BE2C (cell line): ENCODE measurements around the gene AMH.
A peak's percentile ranks its signal among the peaks of the same experiment; 100 is the strongest.

Source experiments
- DNase-seq: peaks from one replicate; pipeline ENCODE4 v3.0.0-alpha.2; 2020
- H3K27me3 ChIP-seq: fragments of 250-450 bp; sonication (Bioruptor Pico); 2 replicates; pipeline ENCODE4 v1.5.1; 2020; ENCODE audit warnings: mild to moderate bottlenecking
- H3K36me3 ChIP-seq: fragments of 250-450 bp; sonication (Bioruptor Pico); 2 replicates; pipeline ENCODE4 v1.5.1; 2020; ENCODE audit warnings: mild to moderate bottlenecking
- H3K4me1 ChIP-seq: fragments of 250-450 bp; sonication (Bioruptor Pico); 2 replicates; pipeline ENCODE4 v1.5.1; 2020
- H3K4me3 ChIP-seq: 2 replicates; pipeline ENCODE4 v1.5.1; 2011; ENCODE audit warnings: low read depth, low read length
- H3K9me3 ChIP-seq: fragments of 250-450 bp; sonication (Bioruptor Pico); 2 replicates; pipeline ENCODE4 v1.5.1; 2020
- CTCF ChIP-seq: IDR thresholded peaks from 2 replicates; pipeline ENCODE4 v1.5.1; 2012; ENCODE audit warnings: mild to moderate bottlenecking, low read depth, low read length

AMH gene

GRCh38 chr19:2283835-2284507 is 34.8 kb downstream of the AMH start:
- peaks cover 19% of the 10 kb centered on the region for H3K27me3 ChIP-seq
- no peaks in the 10 kb centered on the region for H3K9me3 ChIP-seq
- H3K4me1 ChIP-seq = no peaks in the 10 kb centered on the region
- no peaks in the 10 kb centered on the region for H3K36me3 ChIP-seq
- DNase-seq = no peak
- no peak for TF ChIP-seq CTCF
- H3K4me3 ChIP-seq = no peak overlapping the region

GRCh38 chr19:2286402-2287140 is 37.4 kb downstream of the AMH start:
- H3K4me3 ChIP-seq = no peak overlapping the region
- peaks cover 45% of the 10 kb centered on the region for H3K27me3 ChIP-seq
- H3K36me3 ChIP-seq = no peaks in the 10 kb centered on the region
- H3K9me3 ChIP-seq = no peaks in the 10 kb centered on the region
- no peak for DNase-seq
- TF ChIP-seq CTCF = no peak
- no peaks in the 10 kb centered on the region for H3K4me1 ChIP-seq

- TF ChIP-seq CTCF = no peak
- H3K4me3 ChIP-seq = no peak overlapping the region
- H3K27me3 ChIP-seq = peaks cover 54% of the 10 kb centered on the region
- H3K4me1 ChIP-seq = no peaks in the 10 kb centered on the region
- no peaks in the 10 kb centered on the region for H3K9me3 ChIP-seq
- H3K36me3 ChIP-seq = no peaks in the 10 kb centered on the region
- peak; percentile 9 for DNase-seq
Observed at GRCh38 chr19:2287585-2288337, 38.6 kb downstream of the AMH start.

GRCh38 chr19:2288338-2288817 is 39.3 kb downstream of the AMH start:
- H3K4me1 ChIP-seq = no peaks in the 10 kb centered on the region
- H3K36me3 ChIP-seq = no peaks in the 10 kb centered on the region
- no peak for TF ChIP-seq CTCF
- no peaks in the 10 kb centered on the region for H3K9me3 ChIP-seq
- no peak overlapping the region for H3K4me3 ChIP-seq
- DNase-seq = peak; percentile 10
- H3K27me3 ChIP-seq = peaks cover 59% of the 10 kb centered on the region

GRCh38 chr19:2288818-2289713 is 39.9 kb downstream of the AMH start:
- Histone ChIP-seq H3K36me3 (no peaks in the 10 kb centered on the region), H3K27me3 (peaks cover 66% of the 10 kb centered on the region), H3K9me3 (no peaks in the 10 kb centered on the region), H3K4me3 (no peak overlapping the region), H3K4me1 (peaks cover 1% of the 10 kb centered on the region; the same call in 1 of the 2 replicates)
- DNase-seq = no peak
- no peak for TF ChIP-seq CTCF
